H9 (cell line): ENCODE results near the gene SPPL3. TPM values are rescaled to one million over a fixed set of nuclear protein-coding genes. Genes with fewer than 3 reads are reported as not detected.

Experiments used
- DNase-seq: peaks from one replicate; pipeline ENCODE4 v3.0.0-alpha.2; 2017
- H2AFZ ChIP-seq: one replicate; pipeline ENCODE4 v1.6.1; 2013; ENCODE audit warnings: mild to moderate bottlenecking, low read length, control low read depth, moderate library complexity
- H2AK5ac ChIP-seq: 2 replicates; pipeline ENCODE4 v1.6.1; 2013; ENCODE audit warnings: low read length, control low read depth, mixed read lengths; ENCODE audit not compliant: insufficient read length
- H2BK120ac ChIP-seq: one replicate; pipeline ENCODE4 v1.6.1; 2013; ENCODE audit warnings: low read depth, mild to moderate bottlenecking, low read length, control low read depth, inconsistent platforms; ENCODE audit not compliant: poor library complexity, severe bottlenecking
- H2BK12ac ChIP-seq: 2 replicates; pipeline ENCODE4 v1.6.1; 2013; ENCODE audit warnings: low read length, control low read depth, mixed read lengths, low read depth; ENCODE audit not compliant: insufficient read length
- H2BK15ac ChIP-seq: 2 replicates; pipeline ENCODE4 v1.6.1; 2013; ENCODE audit warnings: low read depth, low read length, control low read depth
- H2BK20ac ChIP-seq: one replicate; pipeline ENCODE4 v1.6.1; 2013; ENCODE audit warnings: low read depth, mild to moderate bottlenecking, low read length, control low read depth, inconsistent platforms; ENCODE audit not compliant: poor library complexity, severe bottlenecking
- H2BK5ac ChIP-seq: 2 replicates; pipeline ENCODE4 v1.6.1; 2013; ENCODE audit warnings: low read length, control low read depth, mixed read lengths; ENCODE audit not compliant: insufficient read length
- H3K14ac ChIP-seq: 2 replicates; pipeline ENCODE4 v1.6.1; 2013; ENCODE audit warnings: low read length, control low read depth; ENCODE audit not compliant: insufficient read depth
- H3K18ac ChIP-seq: 2 replicates; pipeline ENCODE4 v1.6.1; 2013; ENCODE audit warnings: low read depth, mild to moderate bottlenecking, mixed read lengths, low read length, control low read depth; ENCODE audit not compliant: insufficient read length
- H3K23ac ChIP-seq: 2 replicates; pipeline ENCODE4 v1.6.1; 2013; ENCODE audit warnings: low read length, control low read depth, mixed read lengths, low read depth; ENCODE audit not compliant: insufficient read length
- H3K23me2 ChIP-seq: 2 replicates; pipeline ENCODE4 v1.6.1; 2013; ENCODE audit warnings: low read depth, mild to moderate bottlenecking, mixed read lengths, low read length, control low read depth; ENCODE audit not compliant: insufficient read length, poor library complexity, severe bottlenecking
- H3K27ac ChIP-seq: 2 replicates; pipeline ENCODE4 v1.5.1; 2013; ENCODE audit warnings: low read length, control low read depth, mixed read lengths, low read depth; ENCODE audit not compliant: insufficient read length
- H3K27me3 ChIP-seq: 2 replicates; pipeline ENCODE4 v1.6.1; 2013; ENCODE audit warnings: low read length, control low read depth, inconsistent platforms; ENCODE audit not compliant: insufficient read depth
- H3K4ac ChIP-seq: 2 replicates; pipeline ENCODE4 v1.6.1; 2013; ENCODE audit warnings: low read depth, mild to moderate bottlenecking, control low read depth, inconsistent platforms, low read length, moderate library complexity
- H3K4me1 ChIP-seq: 2 replicates; pipeline ENCODE4 v1.6.1; 2013; ENCODE audit warnings: low read length, control low read depth, inconsistent platforms; ENCODE audit not compliant: insufficient read depth
- H3K4me2 ChIP-seq: 2 replicates; pipeline ENCODE4 v1.6.1; 2013; ENCODE audit warnings: low read length, control low read depth, mixed read lengths; ENCODE audit not compliant: insufficient read length, insufficient read depth
- H3K56ac ChIP-seq: 2 replicates; pipeline ENCODE4 v1.6.1; 2013; ENCODE audit warnings: low read depth, mild to moderate bottlenecking, mixed read lengths, low read length, control low read depth; ENCODE audit not compliant: insufficient read length
- H3K79me1 ChIP-seq: 2 replicates; pipeline ENCODE4 v1.6.1; 2013; ENCODE audit warnings: low read depth, mild to moderate bottlenecking, moderate library complexity, low read length, control low read depth, inconsistent platforms; ENCODE audit not compliant: insufficient read depth, poor library complexity, severe bottlenecking
- H3K79me2 ChIP-seq: 2 replicates; pipeline ENCODE4 v1.6.1; 2013; ENCODE audit warnings: low read length, control low read depth, inconsistent platforms; ENCODE audit not compliant: insufficient read depth
- H3K9ac ChIP-seq: 2 replicates; pipeline ENCODE4 v1.6.1; 2013; ENCODE audit warnings: low read length, control low read depth, mixed read lengths; ENCODE audit not compliant: insufficient read length; ENCODE audit errors: extremely low read depth
- H3K9me3 ChIP-seq: one replicate; pipeline ENCODE4 v1.6.1; 2013; ENCODE audit warnings: low read depth, low read length, inconsistent platforms; ENCODE audit not compliant: control insufficient read depth
- H3T11ph ChIP-seq: one replicate; pipeline ENCODE4 v1.6.1; 2013; ENCODE audit warnings: mild to moderate bottlenecking, low read length, control low read depth, inconsistent platforms
- H4K20me1 ChIP-seq: one replicate; pipeline ENCODE4 v1.6.1; 2013; ENCODE audit not compliant: control insufficient read depth, insufficient read length, insufficient read depth
- H4K5ac ChIP-seq: 2 replicates; pipeline ENCODE4 v1.6.1; 2013; ENCODE audit warnings: low read depth, mild to moderate bottlenecking, mixed read lengths, low read length, control low read depth; ENCODE audit not compliant: insufficient read length
- H4K8ac ChIP-seq: replicated peaks from 2 replicates; pipeline ENCODE4 v1.6.1; 2013; ENCODE audit warnings: low read length, control low read depth, mixed read lengths, low read depth; ENCODE audit not compliant: insufficient read length
- H4K91ac ChIP-seq: 2 replicates; pipeline ENCODE4 v1.6.1; 2013; ENCODE audit warnings: low read depth, mild to moderate bottlenecking, moderate library complexity, mixed read lengths, low read length, control low read depth; ENCODE audit not compliant: insufficient read length
- H3K27ac Mint-ChIP-seq, 3 experiments: 2 replicates in 2 of 3; 3 replicates in 1 of 3; pipeline ENCODE4 v1.8.0; 2020 to 2021; ENCODE audit warnings: mixed read lengths in 3 of 3, mild to moderate bottlenecking in 1 of 3, moderate library complexity in 1 of 3
- H3K27me3 Mint-ChIP-seq: 2 replicates; pipeline ENCODE4 v1.8.0; 2021; ENCODE audit warnings: low read depth, mild to moderate bottlenecking, moderate library complexity, mixed read lengths
- H3K36me3 Mint-ChIP-seq, 3 experiments: 2 replicates in 2 of 3; 3 replicates in 1 of 3; pipeline ENCODE4 v1.8.0; 2020 to 2021; ENCODE audit warnings: low read depth in 3 of 3, mixed read lengths in 3 of 3; ENCODE audit not compliant: insufficient read depth in 1 of 3
- H3K4me1 Mint-ChIP-seq, 2 experiments: 2 replicates each; pipeline ENCODE4 v1.8.0; 2020; ENCODE audit warnings: mixed read lengths in 2 of 2
- H3K4me3 Mint-ChIP-seq, 2 experiments: 2 replicates in 1 of 2; 3 replicates in 1 of 2; pipeline ENCODE4 v1.8.0; 2020 to 2021; ENCODE audit warnings: mild to moderate bottlenecking in 2 of 2, mixed read lengths in 2 of 2, moderate library complexity in 1 of 2
- H3K9me3 Mint-ChIP-seq, 2 experiments: 2 replicates in 1 of 2; 3 replicates in 1 of 2; pipeline ENCODE4 v1.8.0; 2020; ENCODE audit warnings: mild to moderate bottlenecking in 2 of 2, mixed read lengths in 2 of 2, moderate library complexity in 1 of 2
- CTCF ChIP-seq: fragments of 200-600 bp; sonication (generic); conservative IDR thresholded peaks from 3 replicates; pipeline ENCODE4 v1.8.0; 2021; ENCODE audit warnings: antibody characterized with exemption, mild to moderate bottlenecking
- WGBS: extraction: QIAGEN DNeasy Blood & Tissue Kit; methylation state at CpG from one replicate; pipeline ENCODE4 v1.1.7; 2013; ENCODE audit warnings: missing lambda C conversion rate, low lambda C conversion rate, mixed read lengths; ENCODE audit not compliant: insufficient read length; ENCODE audit errors: extremely low coverage; 5-methylcytosine and 5-hydroxymethylcytosine counted together
- total RNA-seq: library from RNA; stranded (reverse); gene quantifications from 2 replicates; pipeline ENCODE4 v1.2.1, GENCODE V29; 2021

The SPPL3 gene
- total RNA-seq, 1 experiment from 2014 or later: 46.3 TPM

GRCh38 chr12:120766566-120766965 is 137.6 kb downstream of the SPPL3 start:
- H3K18ac ChIP-seq: no peak overlapping the region
- H3K79me2 ChIP-seq: no peaks in the 10 kb centered on the region
- H3K27ac ChIP-seq: no peak overlapping the region
- H2BK120ac ChIP-seq: no peak overlapping the region
- no peaks in the 10 kb centered on the region for H3K9me3 ChIP-seq
- no peaks in the 10 kb centered on the region for H4K20me1 ChIP-seq
- no peak overlapping the region for H3K23ac ChIP-seq
- H4K91ac ChIP-seq: no peak overlapping the region
- no peaks in the 10 kb centered on the region for H3K27me3 ChIP-seq
- H3K14ac ChIP-seq: no peak overlapping the region
- Mint-ChIP-seq H3K9me3 (no peaks in the 10 kb centered on the region), H3K36me3 (peaks cover 14 to 76% (median 46%) of the 10 kb centered on the region in 3 experiments; a peak in 6 of 7 replicates), H3K4me1 (peaks cover 4 to 5% of the 10 kb centered on the region in 2 experiments; a peak in 2 of 4 replicates), H3K27me3 (no peaks in the 10 kb centered on the region), H3K27ac (peak overlapping the region in 1 of 3 experiments; percentile 72; a peak in 2 of 7 replicates), H3K4me3 (no peak overlapping the region)
- H3K4ac ChIP-seq: no peak overlapping the region
- H3K4me1 ChIP-seq: no peaks in the 10 kb centered on the region
- H2AK5ac ChIP-seq: no peak overlapping the region
- H3K79me1 ChIP-seq: no peaks in the 10 kb centered on the region
- no peak overlapping the region for H3K9ac ChIP-seq
- H2AFZ ChIP-seq: no peak overlapping the region
- WGBS: no CpG with 5 or more reads among the region's 5 CpGs
- H3K56ac ChIP-seq: no peak overlapping the region
- H2BK12ac ChIP-seq: no peak overlapping the region
- no peak overlapping the region for H2BK20ac ChIP-seq
- H4K8ac ChIP-seq: no peak overlapping the region
- no peak for DNase-seq
- no peak overlapping the region for H2BK5ac ChIP-seq
- no peak overlapping the region for H4K5ac ChIP-seq
- TF ChIP-seq CTCF: no peak
- H3K4me2 ChIP-seq: no peak overlapping the region
- H2BK15ac ChIP-seq: no peak overlapping the region
- H3T11ph ChIP-seq: no peak overlapping the region
- no peaks in the 10 kb centered on the region for H3K23me2 ChIP-seq
